Measurements from ENCODE around the gene XK.
"Not testable (repeated sequence)": the region's sequence is repeated elsewhere in the genome, so short reads cannot be mapped to it uniquely, and the experiment has no call there.

Gene XK, protein sequence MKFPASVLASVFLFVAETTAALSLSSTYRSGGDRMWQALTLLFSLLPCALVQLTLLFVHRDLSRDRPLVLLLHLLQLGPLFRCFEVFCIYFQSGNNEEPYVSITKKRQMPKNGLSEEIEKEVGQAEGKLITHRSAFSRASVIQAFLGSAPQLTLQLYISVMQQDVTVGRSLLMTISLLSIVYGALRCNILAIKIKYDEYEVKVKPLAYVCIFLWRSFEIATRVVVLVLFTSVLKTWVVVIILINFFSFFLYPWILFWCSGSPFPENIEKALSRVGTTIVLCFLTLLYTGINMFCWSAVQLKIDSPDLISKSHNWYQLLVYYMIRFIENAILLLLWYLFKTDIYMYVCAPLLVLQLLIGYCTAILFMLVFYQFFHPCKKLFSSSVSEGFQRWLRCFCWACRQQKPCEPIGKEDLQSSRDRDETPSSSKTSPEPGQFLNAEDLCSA

DNA sequence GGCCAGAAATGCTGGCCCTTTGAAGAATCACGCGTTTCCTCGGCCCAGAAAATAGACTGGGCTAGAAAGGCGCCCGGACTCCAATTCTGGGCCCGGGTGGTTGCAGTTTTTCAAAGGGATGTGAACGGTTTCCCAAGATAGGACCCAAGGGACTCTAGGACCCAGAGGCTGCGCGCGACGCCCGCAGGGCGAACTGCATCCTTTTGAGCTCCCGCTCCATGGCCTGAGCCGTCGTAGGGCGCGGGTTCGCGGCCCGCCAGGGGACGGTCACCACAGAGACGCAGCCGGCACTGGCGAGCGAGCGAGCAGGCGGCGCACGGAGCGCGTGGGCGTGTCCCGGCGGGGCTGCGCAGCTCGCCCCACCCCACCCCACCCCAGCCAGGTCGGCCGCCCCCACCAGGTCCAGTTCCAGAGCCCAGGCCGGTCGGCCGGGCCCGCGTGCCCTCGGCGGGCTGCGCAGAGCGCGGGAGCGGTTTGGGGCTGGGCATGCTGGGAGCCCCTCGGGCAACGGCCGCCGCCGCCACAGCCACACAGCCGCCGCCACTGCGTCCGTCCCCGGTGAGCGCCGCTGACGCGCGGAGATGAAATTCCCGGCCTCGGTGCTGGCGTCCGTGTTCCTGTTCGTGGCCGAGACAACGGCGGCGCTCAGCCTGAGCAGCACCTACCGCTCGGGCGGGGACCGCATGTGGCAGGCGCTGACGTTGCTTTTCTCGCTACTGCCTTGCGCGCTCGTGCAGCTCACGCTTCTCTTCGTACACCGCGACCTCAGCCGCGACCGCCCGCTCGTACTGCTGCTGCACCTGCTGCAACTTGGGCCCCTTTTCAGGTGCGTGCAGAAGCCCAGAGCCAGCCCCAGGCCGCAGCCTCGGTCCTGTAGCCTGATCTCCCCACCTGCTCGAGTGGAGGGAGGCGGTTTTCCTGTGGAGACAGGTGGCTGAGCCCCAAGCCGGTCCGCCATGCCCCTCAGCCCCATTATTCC, at the start of gene XK:
Gene XK (plus strand): TSS at position 411 of the 979 bp plus-strand sequence. CDS start 171 bp downstream, at position 582.
- peak; percentile 14 to 26 for DNase-seq

DNA sequence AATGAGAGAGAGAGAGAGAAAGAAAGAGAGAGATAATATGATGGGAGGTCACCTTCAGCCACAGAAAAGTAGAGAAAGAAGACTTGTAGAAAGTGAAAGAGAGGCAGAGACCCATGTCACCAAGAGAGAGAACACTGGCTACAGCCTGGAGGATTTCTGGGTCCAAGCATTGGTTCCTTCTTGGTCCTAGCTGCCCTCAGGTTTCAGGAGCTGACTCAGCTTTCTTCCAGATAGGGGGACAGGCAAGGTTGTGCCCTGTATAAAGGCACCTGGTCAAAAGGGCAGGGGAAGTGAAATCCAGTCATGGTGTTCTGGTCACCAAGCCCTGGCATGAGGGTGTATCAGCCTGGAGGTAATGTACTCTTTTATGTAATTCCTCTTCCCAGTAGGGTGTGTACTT, 47.5 kb upstream of the XK start:
- no peak for DNase-seq

DNA sequence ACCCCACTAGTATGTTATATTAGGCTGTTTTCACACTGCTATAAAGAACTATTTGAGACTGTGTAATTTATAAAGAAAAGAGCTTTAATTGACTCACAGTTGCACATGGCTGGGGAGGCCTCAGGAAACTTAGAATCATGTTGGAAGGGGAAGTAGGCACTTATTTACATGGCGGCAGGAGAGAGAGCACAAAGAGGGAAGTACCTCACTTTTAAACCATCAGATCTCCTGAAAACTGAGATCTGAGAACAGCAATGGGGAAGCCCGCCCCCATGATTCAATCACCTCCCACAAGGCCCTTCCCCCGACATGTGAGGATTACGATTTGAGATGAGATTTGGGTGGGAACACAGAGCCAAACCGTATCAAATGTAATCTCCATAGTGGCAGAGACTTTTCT, 45.4 kb upstream of the XK start:
- DNase-seq = no peak

DNA sequence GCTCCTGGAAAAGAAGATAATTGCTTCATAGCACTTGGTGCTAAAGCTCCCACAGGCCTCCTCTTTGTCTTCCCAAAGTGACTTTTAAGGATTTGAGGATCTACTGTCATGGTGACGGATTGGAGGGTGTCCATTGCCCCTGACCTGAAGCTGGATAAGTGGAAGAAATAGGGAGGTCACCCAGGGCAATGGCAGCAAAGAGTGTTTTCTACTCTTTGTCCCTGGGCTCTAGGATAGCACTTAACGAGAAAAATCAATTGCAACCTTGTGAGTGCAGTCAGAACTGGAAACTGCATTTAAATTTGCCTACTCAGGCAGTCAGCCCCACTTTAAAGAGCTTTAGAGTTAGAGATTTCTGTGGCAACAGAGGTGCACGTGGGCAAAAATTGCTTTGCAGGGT, 43.7 kb upstream of the XK start:
- no peak for DNase-seq

DNA sequence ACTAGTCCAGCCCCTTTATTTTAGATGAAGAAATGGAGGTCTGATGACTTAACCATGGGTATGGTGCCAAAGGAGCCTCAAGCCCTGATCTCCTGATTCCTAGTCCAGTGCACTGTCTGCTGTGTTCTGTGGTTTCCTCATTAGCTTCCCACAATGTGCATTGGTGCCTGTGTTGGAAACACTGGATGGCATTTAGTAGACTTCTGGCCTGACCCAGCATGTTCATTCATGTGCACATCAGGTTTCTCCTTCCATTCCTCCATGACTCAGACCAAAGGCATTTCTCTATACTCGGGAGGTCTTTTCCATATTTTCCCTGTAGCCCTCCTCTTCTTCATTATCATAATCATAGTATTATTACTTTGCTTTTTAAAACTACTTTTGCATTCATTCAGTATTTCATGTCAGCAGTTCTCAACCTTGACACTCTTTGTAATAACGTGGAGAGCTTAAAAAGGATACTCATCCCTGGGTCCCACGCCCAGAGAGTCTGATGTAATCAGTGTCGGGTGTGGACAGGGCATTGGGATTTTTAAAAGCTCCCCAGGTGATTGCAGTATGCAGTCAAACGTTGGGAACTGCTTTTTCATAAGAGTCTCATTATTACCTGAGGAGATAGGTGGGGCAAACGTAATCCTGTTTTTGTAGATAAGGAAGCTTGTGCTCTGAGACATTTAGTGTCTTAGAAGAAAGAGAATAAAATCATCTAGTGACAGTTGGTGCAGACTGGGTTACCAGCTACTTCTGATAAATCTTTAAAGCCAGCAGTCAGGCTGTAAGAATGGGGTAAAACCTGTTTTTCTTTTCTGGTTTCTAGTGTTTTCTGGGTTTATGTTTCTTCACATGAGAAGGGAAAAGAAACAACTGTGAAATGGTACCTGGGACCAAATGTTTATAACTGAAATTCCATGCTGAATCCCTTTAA, 40.9 kb upstream of the XK start:
- DNase-seq = no peak

DNA sequence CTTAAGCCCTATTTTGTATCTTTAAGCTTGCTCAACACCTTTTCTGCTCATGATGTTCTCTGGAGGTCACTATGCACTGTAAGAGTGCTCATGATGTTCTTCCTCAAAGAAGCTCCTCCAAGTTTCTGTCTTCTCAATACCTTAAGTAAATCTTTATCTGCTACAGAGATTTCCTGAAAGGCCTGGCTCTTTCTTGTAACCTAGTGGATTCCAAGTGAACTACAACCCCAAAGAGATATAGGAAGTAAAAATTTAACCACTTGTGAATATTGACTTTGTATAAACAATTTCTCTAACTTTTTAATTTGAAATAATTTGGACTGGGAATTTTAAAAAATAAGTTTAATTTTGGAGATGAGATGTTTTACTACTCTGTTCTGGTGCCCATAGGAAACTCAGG, 39.3 kb upstream of the XK start:
- no peak for DNase-seq

DNA sequence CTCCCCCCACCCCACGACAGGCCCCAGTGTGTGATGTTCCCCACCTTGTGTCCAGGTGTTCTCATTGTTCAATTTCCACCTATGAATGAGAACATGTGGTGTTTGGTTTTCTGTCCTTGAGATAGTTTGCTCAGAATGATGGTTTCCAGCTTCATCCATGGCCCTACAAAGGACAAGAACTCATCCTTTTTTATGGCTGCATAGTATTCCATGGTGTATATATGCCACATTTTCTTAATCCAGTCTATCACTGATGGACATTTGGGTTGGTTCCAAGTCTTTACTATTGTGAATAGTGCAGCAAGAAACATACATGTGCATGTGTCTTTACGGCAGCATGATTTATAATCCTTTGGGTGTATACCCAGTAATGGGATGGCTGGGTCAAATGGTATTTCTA, 34.7 kb upstream of the XK start:
- not testable (repeated sequence) for DNase-seq

DNA sequence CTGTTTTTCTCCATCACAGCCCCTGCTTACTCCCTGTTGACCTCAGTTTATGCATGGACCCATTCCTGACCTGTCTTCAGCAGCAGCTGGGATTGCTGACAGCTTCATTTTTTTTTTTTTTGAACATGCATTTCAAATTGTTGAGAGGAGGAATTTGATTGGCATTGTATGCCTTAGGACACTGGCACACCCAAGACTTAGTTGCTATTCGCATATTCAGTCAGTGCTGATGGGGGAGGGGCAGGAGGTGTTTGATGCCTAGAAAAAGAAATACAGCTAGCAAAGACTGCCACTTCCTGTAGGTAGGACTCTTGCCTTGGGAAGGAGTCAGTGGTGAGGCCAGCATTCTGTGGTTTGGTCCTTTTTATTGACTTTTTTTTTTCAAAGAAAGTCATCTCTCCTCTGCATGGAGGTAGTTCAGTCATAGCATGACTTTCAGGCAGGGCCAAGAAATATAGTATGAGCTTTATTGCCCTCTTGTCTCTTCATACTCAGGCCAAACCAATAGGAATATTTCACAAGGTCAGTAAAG, 33.6 kb upstream of the XK start:
- DNase-seq = no peak

DNA sequence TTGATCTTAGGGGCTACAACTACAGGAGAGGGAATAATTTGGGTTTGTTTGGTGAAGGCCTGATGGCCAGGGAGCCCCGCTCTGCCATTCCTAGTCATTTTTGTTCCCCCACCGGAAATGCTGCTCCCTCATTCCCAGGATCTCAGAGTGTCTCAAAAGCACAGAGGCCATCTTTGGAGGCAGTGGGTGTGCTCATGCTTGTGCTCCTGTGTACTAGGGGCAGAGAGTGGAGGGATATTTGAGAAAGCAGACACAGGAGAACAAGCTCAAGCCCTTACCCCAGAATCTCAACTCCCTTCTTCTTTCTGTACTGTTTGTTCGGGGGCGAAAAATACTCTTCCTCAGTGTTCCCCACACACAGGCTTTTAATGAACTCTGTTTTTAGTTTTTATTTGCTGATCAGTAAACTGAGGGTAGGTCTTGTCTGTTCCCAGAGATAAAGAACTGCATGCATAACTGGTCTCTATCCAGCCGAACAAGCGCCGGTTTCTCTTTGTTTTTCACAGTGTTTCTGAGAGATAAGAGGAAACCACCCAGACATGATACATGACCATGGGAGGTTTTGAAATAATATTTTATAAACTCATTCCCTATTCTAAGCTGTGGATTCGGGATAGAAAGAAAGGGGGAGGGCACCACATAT, 32.9 kb upstream of the XK start:
- no peak for DNase-seq

DNA sequence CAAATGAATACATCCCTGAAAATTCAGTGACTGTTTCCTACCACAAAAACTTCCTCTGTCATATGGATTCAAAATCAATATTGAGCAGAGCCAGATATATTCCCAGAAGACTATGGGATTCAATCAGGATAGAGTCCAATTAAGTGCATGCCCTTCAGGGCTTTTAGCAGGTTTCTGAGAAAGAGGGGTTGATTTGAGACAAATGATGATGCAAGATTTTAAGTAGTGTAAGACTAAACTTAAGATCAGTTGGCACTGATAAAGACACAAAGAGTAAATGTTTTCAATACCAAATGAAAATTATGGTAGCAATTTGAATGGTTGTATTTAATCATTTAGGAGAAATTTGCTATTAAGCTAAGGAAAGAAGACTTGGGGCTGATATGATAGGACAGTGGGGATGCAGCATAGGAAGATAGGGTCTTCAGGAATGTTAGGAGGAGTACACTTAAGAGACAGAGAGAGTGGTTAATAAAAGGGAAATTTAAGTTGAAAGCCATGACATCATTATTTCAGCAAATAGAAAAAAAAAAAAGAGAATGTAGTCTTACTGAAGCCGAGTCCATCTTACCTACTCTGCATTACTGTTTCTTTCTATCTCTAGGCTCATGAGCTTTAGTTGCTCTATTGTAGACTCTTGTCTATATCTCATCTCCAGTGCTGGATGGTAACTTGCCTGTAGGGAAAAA, 32.0 kb upstream of the XK start:
- no peak for DNase-seq

DNA sequence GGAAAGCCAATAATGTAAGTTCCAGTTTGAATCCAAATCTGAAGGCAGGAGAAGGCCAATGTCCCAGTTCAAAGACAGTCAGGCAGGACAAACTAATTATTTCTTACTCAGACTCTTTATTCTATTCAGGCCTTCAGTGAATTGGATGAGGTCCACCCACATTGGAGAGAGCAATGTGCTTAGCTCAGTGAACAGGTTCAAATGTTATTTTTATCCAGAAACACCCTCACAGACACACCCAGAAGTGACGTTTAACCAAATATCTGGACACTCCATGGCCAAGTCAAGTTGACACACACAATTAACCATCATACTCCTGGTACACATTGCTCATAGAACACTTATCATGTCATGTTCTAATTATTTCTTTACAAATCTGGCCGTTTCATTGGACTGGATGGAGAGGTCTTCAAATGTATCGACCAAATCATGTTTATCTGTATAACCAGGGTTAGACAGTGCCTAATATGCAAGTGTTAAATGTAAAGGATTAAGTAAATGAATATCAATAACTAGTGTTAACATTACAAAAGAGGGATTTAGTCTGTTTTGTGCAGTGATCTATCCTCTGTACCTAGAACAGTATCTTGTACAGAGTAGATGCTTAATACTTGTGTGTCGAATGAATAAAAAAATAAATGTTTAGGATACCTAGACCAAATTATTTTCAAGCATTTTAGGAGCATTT, 27.1 kb upstream of the XK start:
- DNase-seq = no peak

DNA sequence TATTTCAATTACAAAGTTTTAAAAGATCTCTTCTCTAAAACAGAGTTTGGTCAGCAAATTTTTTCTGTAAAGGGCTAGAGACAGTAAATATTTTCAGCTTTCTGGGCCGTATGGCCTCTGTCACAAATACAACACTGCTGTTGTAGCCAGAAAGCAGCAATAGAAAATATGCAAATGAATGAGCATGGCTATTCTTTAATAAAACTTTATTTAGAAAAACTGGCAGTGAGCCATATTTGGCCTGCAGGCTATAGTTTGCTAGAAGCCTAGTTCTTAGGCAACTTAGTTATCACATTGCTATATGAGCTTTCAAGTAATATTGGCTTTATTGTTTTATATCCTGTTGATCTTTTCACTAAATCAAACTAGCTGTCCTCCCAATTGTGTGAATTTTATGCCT, 26.5 kb upstream of the XK start:
- DNase-seq = no peak

DNA sequence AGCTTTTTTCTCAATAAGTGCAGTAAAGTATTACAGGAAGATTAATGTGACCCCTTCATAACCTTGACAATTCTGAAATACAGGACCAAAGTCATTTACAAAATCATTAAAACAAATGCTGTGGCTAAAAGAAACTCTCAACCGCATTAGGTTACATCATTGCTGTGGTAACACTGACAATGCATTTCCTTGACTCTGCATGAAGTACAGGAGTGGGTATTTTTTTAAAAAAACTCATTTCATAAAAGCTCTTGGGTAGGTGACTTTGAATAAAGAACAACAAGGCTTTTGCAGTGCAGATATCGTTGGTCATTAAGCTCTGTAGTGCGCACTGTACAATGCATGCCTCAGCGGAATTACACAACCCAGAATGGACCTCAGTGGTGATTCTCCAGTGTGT, 23.4 kb upstream of the XK start:
- DNase-seq = no peak

DNA sequence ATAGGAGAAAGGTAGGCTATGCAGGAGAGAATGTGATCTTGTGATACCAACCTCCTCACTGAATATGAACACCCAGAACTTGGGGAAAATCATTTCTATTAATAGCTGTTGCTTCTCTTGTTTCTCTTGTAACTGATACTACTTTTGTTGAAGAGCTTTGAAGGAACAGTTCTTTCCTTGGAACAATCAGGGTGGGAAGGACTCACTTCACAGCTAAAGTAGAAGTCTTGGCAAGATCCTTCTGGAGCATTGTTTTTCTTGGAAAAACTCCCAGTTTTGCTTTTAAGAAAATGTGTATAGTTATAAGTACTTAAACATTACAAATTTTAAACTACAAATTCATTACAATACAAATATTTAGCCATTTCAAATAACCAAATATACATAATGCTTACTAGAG, 19.1 kb upstream of the XK start:
- DNase-seq = no peak

DNA sequence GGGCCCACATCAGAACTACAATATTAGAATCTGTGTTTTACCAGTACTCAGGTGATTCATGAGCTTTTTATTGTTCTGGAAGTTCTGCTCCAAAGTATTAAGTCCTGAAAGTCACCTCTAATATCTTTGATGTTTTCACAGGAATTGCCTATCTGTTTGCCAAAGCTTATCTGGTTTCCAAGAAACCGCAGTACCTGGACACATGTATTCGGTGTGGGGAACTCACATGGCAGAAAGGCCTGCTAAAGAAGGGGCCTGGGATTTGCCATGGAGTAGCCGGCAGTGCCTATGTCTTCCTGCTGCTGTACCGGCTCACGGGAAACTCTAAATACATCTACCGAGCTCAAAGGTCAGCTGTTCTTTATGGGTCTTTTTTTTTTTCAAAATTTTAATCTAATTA, 18.4 kb upstream of the XK start:
- DNase-seq = no peak

DNA sequence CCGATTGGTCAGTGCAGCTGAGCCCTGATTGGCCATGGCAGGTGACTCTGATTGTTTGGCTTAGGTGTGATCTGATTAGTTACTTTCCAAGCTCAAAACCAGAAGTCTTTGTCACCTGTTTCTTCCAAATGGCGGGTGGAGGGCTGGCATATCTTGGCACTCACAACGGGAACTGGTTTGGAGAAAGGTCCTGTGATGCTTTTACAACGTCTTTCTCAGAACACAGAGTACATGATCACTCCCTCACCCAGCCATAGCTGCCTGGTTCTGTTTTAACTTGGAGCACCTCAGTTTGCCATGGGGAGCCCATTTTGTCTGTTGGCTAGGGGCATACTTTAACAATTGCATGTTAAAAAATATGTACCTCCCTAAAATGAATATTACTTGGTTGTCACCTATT, 13.0 kb upstream of the XK start:
- no peak for DNase-seq

DNA sequence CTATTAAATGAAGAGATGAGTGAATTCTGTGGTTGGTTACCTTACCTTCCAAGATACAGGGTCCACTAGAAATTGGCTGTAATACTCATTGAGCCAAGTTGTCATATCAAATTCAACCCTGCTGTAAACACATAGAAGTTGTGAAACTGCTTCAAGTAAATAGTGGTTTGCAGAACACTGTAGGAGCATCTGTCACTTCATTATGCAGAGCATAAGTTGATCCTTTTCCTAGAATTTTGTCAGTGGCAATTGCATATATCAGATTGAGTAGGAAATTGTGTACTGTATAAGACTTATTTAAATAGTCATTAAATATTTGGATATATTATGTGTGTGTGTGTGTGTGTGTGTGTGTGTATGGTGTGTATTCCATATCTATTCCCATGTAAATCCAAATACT, 8.8 kb upstream of the XK start:
- no peak for DNase-seq

DNA sequence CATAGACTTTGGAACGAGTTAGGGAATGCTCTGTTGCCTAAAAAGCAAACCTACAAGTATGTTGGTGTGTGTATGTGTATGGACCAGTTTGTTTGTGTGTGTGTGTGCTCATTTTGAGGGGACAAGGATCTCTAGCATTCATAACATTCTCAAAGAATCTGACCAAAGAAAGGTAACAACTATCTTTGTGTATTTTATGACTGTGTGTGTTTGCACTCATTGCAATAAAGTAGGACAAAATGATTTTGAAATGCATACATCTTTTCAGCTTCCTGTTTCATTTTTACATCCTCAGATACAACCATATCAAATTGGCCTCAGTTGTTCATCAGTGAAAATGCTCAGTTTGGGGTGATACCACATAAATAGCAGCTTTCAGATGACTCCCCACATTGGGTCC, 8.3 kb upstream of the XK start:
- no peak for DNase-seq

DNA sequence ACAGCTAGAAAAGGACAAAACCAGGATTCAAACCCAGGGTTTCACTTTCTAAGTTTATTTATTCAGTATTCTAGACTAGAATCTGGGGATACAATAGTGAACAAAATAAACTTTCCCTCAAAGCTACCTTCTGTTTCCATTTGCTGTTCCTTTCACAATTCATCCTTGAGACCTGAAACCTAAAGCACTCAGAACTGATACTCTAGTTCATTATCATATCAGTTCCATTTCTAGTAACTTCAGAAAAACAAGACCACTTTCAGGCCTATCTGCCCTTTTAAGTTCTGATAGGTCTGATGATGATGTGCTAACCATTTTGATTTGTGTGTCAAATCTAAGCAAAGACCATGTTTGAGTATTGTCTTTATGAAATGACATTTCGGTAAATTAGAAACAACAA, 7.8 kb upstream of the XK start:
- no peak for DNase-seq

DNA sequence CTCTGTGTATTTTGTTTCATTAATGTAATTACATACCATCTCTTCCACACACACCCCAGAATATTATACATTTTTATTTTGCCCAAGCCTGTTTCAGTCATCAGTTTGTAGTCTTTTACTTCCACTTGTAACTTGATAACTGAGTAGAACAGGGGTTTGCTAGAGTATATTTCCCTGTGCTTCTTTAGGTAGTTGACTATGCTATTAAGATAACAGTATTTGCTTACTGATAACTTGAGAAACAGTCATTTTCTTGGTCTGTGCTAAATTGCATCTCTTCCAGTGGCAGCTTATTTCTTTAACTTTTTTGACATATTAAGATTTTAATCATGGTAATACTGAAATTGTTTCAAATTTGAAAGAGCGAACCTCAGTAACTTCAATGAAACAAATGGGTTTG, 7.0 kb upstream of the XK start:
- DNase-seq = no peak

DNA sequence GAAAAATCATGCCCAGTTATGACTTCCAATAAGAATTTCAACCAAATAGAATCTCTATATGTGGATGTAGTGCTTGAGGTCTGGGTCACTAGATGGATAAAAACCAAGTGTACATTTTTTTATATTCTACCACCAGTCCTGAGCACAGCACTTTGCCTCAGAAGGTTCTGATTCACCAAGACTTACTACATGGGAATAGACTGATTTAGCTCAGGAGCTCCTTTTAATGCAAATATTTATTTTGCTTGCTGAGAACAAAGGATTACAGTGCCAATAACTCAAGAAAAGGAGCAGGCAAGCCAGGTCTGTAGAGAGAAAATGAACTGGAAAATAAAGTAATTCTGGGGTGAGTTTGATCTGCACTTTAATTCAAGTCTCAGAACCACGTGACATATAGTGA, 6.4 kb upstream of the XK start:
- no peak for DNase-seq
